ENCODE measurements around the gene WNK2. TPM values are rescaled to one million over a fixed set of nuclear protein-coding genes. Genes with fewer than 3 reads are reported as not detected.

The WNK2 gene
- total and polyA plus RNA-seq, 12 donors = 16.6 to 236 (median 178) TPM

- Histone ChIP-seq H3K27ac (peak overlapping the region in 2 of 10 donors; percentile 19 to 32), H3K4me3 (no peak overlapping the region), H3K27me3 (peaks cover 0 to 3% (median 0%) of the 10 kb centered on the region in 7 donors), H3K36me3 (no peaks in the 10 kb centered on the region), H3K9me3 (peaks cover 0 to 12% (median 0%) of the 10 kb centered on the region in 11 donors), H3K4me1 (peaks cover 0 to 56% (median 32%) of the 10 kb centered on the region in 9 donors)
- DNase-seq (no peak), ATAC-seq (no peak)
- no peak for TF ChIP-seq CTCF (IDR thresholded peaks at IDR 0.05)
- 39 to 48% methylated on average over 1 of the region's 1 CpG for WGBS, 2 donors
- intact Hi-C loops (cut with DNase I) = no loop called here
Observed at GRCh38 chr9:93216073-93216365, 32.1 kb downstream of the WNK2 start.

DNA sequence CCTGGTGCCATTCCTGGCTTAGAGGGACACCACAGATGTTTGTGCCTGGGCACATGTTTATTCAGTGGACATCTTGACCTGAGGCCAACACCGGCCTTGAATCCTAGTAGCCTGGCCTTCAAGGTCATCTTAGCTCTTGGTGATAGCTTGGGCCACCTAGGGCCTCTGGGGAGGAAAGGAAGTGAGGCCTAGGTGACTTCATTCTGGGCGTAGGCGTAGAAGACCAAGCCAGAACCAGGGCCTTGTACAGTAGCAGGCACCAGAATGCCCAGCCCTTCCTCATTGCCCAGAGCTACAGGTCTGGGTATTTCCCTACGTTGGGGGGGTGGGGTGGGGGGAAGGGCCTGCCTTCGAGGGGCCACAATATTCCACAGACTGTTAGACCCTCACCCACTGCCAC, 33.8 kb downstream of the WNK2 start:
- DNase-seq (no peak), ATAC-seq (peak in 7 of 8 donors; percentile 8 to 38 (median 16))
- H3K27me3 ChIP-seq = peaks cover 0 to 3% (median 0%) of the 10 kb centered on the region in 7 donors
- intact Hi-C loops (cut with DNase I) = no loop called here
- no peaks in the 10 kb centered on the region for H3K36me3 ChIP-seq
- no peak overlapping the region for H3K4me3 ChIP-seq
- no peak for TF ChIP-seq CTCF (IDR thresholded peaks at IDR 0.05)
- peaks cover 0 to 12% (median 0%) of the 10 kb centered on the region in 11 donors for H3K9me3 ChIP-seq
- H3K27ac ChIP-seq = peak overlapping the region; percentile 20 to 77 (median 65)
- 71 to 74% methylated on average over 5 of the region's 5 CpGs for WGBS, 2 donors
- H3K4me1 ChIP-seq = peaks cover 0 to 65% (median 32%) of the 10 kb centered on the region in 9 donors

GRCh38 chr9:93218161-93218560, 34.2 kb downstream of the WNK2 start:
- Histone ChIP-seq H3K27me3 (peaks cover 0 to 3% (median 0%) of the 10 kb centered on the region in 7 donors), H3K4me1 (peaks cover 3 to 65% (median 33%) of the 10 kb centered on the region in 9 donors), H3K9me3 (peaks cover 0 to 12% (median 0%) of the 10 kb centered on the region in 11 donors), H3K4me3 (no peak overlapping the region), H3K36me3 (no peaks in the 10 kb centered on the region), H3K27ac (peak overlapping the region in 9 of 10 donors; percentile 20 to 77 (median 68))
- intact Hi-C loops (cut with DNase I) = no loop called here
- TF ChIP-seq CTCF (IDR thresholded peaks at IDR 0.05) = peak in 1 of 9 donors; percentile 8
- 41 to 63% methylated on average over 6 of the region's 6 CpGs for WGBS, 2 donors
- peak; percentile 61 to 95 (median 84) for ATAC-seq
- peak; percentile 58 to 65 for DNase-seq

GRCh38 chr9:93218671-93219420, 34.9 kb downstream of the WNK2 start:
- H3K27me3 ChIP-seq = peaks cover 0 to 10% (median 0%) of the 10 kb centered on the region in 7 donors
- H3K27ac ChIP-seq = peak overlapping the region in 9 of 10 donors; percentile 20 to 77 (median 68)
- H3K4me3 ChIP-seq = no peak overlapping the region
- peaks cover 3 to 65% (median 40%) of the 10 kb centered on the region in 9 donors for H3K4me1 ChIP-seq
- intact Hi-C loops (cut with DNase I) = no loop called here
- H3K9me3 ChIP-seq = peaks cover 0 to 12% (median 0%) of the 10 kb centered on the region in 11 donors
- ATAC-seq (peak in 3 of 8 donors; percentile 7 to 38 (median 13)), DNase-seq (no peak)
- no peaks in the 10 kb centered on the region for H3K36me3 ChIP-seq
- 59 to 65% methylated on average over 9 to 11 of the region's 11 CpGs for WGBS, 2 donors
- no peak for TF ChIP-seq CTCF (IDR thresholded peaks at IDR 0.05)

Measured in heart right ventricle (tissue), 16 donors.